ENCODE results near the gene UHRF2. TPM values are rescaled to one million over a fixed set of nuclear protein-coding genes. Genes with fewer than 3 reads are reported as not detected.
"Not testable (repeated sequence)": the region's sequence is repeated elsewhere in the genome, so short reads cannot be mapped to it uniquely, and the experiment has no call there.

The UHRF2 gene, protein sequence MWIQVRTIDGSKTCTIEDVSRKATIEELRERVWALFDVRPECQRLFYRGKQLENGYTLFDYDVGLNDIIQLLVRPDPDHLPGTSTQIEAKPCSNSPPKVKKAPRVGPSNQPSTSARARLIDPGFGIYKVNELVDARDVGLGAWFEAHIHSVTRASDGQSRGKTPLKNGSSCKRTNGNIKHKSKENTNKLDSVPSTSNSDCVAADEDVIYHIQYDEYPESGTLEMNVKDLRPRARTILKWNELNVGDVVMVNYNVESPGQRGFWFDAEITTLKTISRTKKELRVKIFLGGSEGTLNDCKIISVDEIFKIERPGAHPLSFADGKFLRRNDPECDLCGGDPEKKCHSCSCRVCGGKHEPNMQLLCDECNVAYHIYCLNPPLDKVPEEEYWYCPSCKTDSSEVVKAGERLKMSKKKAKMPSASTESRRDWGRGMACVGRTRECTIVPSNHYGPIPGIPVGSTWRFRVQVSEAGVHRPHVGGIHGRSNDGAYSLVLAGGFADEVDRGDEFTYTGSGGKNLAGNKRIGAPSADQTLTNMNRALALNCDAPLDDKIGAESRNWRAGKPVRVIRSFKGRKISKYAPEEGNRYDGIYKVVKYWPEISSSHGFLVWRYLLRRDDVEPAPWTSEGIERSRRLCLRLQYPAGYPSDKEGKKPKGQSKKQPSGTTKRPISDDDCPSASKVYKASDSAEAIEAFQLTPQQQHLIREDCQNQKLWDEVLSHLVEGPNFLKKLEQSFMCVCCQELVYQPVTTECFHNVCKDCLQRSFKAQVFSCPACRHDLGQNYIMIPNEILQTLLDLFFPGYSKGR
- 100 to 1,000 TPM in 1 of 6 donors, 10 to 100 TPM in 5; 30.4 to 110 (median 36.1) TPM for total RNA-seq

DNA sequence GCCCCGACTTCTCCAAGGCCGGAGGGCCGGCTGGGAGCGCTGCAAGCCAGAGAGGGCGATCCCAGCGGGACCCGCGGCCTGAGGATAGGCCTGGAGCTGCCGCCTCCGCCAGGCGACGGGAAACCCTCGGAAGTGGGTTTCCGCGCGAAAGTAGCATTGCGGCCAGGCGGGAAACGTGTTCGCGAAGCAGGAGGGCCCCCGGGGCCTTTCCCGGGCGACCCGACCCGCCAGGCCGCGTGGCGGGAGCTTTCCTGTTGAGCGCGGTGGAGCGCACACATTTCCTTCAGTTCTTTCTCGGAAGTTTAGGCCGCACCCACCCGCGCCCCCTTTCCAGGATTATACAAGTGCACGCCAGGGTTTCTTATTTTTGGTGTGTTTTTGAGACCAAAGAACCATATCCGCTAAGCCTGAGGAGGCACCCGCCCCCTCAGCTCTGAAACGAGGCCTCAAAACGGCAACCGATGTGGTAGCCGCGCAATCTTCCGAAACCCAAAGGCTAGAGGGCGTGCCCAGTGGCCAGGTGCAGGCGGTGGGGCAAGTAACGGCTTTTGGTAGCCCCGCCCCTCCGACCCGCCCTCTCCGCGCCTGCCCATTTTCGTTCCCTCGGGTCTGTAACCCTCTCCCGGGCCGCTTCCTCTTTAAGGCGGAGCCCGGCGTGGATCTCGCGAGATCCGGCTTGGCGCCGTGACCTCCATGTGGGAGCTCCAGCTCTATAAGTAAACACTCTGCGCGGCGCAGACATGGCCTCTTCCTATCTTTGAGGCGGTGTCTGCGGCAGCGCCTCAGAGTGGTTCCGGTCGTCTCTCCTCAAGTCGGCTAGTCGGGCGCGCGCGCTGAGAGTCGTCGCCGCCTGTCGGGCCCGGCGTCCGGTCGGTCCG is at the start of gene UHRF2:
UHRF2 (plus strand) TSS at position 713 of the 878 bp plus-strand sequence. CDS start 292 bp downstream, outside the sequence.
- Histone ChIP-seq H3K36me3 (peaks cover 0 to 3% (median 0%) of the 10 kb centered on the region in 4 donors), H3K9me3 (no peaks in the 10 kb centered on the region), H3K27ac (peak within 1 kb of the TSS; percentile 85 to 93 (median 90)), H3K4me3 (peak within 1 kb of the TSS; percentile 94 to 99 (median 98)), H3K4me1 (peaks cover 22 to 32% (median 27%) of the 10 kb centered on the region in 4 donors), H3K27me3 (no peaks in the 10 kb centered on the region)
- WGBS, 2 donors = 4 to 5% methylated on average over 56 to 82 of the region's 88 CpGs
- peak; percentile 98 for ATAC-seq (ENCODE audit: low FRiP score in 2 of 2)
- TF ChIP-seq EP300 (IDR thresholded peaks at IDR 0.05) (no peak), POLR2A (IDR thresholded peaks at IDR 0.05) (peak in 3 of 4 donors; percentile 68 to 90 (median 70)), POLR2AphosphoS5 (IDR thresholded peaks at IDR 0.05) (peak; percentile 71 to 93)
- TF ChIP-seq, protein P1, sequence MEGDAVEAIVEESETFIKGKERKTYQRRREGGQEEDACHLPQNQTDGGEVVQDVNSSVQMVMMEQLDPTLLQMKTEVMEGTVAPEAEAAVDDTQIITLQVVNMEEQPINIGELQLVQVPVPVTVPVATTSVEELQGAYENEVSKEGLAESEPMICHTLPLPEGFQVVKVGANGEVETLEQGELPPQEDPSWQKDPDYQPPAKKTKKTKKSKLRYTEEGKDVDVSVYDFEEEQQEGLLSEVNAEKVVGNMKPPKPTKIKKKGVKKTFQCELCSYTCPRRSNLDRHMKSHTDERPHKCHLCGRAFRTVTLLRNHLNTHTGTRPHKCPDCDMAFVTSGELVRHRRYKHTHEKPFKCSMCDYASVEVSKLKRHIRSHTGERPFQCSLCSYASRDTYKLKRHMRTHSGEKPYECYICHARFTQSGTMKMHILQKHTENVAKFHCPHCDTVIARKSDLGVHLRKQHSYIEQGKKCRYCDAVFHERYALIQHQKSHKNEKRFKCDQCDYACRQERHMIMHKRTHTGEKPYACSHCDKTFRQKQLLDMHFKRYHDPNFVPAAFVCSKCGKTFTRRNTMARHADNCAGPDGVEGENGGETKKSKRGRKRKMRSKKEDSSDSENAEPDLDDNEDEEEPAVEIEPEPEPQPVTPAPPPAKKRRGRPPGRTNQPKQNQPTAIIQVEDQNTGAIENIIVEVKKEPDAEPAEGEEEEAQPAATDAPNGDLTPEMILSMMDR (IDR thresholded peaks at IDR 0.05) = peak in 1 of 6 experiments; percentile 7
- peak; percentile 100 for DNase-seq

DNA sequence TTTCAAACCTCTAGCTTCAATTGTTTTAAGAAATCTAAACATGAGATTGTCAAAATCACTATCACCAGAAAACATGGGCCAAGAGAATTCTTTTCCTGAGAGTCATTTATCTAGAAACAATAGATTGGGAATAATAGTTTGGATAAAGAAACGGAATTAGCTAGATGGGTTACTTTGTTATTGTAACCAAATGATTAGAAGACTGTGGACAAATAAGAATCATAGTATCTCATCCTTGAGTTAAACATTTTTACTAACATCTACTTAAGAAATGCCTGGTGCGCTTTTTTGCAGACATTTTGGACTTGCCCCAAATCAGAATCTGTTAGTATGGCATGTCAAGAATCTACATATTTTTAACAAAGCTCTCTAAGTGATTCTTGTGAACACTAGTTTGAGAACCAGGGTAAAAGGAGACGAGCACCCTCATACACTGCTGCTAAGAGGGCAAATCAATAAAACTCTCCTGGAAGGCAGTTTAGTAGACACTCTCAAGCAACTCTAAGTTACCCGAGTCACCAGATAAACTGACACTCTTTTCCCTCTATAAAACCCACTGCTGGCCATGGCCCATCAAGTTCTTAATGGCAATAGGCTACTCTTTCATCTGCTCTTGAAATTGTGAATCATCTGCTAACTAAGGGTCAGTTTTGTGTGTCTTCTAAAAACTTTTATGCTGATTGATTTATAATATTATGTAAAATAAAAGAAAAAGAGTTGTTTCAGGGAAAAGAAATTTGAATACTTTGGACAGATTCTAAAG is 45.7 kb upstream of the UHRF2 start:
- no peaks in the 10 kb centered on the region for H3K27me3 ChIP-seq
- peaks cover 0 to 7% (median 0%) of the 10 kb centered on the region in 4 donors for H3K9me3 ChIP-seq
- no peak overlapping the region for H3K27ac ChIP-seq
- DNase-seq = no peak
- ATAC-seq (ENCODE audit: low FRiP score in 2 of 2) = no peak
- TF ChIP-seq EP300 (IDR thresholded peaks at IDR 0.05) (no peak), POLR2A (IDR thresholded peaks at IDR 0.05) (no peak), POLR2AphosphoS5 (IDR thresholded peaks at IDR 0.05) (no peak)
- TF ChIP-seq, protein P1 (IDR thresholded peaks at IDR 0.05) = no peak
- WGBS, 2 donors = 50 to 55% methylated on average over 4 of the region's 4 CpGs
- no peaks in the 10 kb centered on the region for H3K4me1 ChIP-seq
- H3K36me3 ChIP-seq = no peaks in the 10 kb centered on the region
- H3K4me3 ChIP-seq = no peak overlapping the region

DNA sequence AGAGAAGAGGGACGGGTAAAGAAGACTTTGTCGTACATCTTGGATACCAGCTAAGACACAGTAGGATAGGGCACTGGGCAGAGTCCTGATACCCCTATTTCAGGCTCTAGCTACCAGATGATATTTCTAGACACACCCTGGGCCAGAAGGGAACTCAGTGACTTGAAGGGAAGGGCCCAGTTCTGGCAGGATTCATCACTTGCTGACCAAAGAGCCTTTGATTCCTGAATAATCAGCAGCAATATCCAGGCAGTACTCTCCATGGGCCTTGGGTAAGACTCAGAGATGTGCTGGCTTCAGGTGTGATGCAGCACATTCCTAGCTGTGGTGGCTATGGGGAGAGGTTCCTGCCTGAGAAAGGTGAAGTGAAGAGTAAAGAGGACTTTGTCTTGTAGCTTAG is 44.2 kb upstream of the UHRF2 start:
- no peak for DNase-seq
- H3K9me3 ChIP-seq = peaks cover 0 to 7% (median 0%) of the 10 kb centered on the region in 4 donors
- 97 to 100% methylated on average over 2 of the region's 2 CpGs for WGBS, 2 donors
- H3K27ac ChIP-seq = no peak overlapping the region
- no peak overlapping the region for H3K4me3 ChIP-seq
- no peaks in the 10 kb centered on the region for H3K27me3 ChIP-seq
- no peaks in the 10 kb centered on the region for H3K36me3 ChIP-seq
- TF ChIP-seq POLR2AphosphoS5 (IDR thresholded peaks at IDR 0.05) = no peak
- TF ChIP-seq EP300 (IDR thresholded peaks at IDR 0.05) = no peak
- TF ChIP-seq, protein P1 (IDR thresholded peaks at IDR 0.05) = no peak
- no peak for TF ChIP-seq POLR2A (IDR thresholded peaks at IDR 0.05)
- ATAC-seq (ENCODE audit: low FRiP score in 2 of 2) = no peak
- no peaks in the 10 kb centered on the region for H3K4me1 ChIP-seq

DNA sequence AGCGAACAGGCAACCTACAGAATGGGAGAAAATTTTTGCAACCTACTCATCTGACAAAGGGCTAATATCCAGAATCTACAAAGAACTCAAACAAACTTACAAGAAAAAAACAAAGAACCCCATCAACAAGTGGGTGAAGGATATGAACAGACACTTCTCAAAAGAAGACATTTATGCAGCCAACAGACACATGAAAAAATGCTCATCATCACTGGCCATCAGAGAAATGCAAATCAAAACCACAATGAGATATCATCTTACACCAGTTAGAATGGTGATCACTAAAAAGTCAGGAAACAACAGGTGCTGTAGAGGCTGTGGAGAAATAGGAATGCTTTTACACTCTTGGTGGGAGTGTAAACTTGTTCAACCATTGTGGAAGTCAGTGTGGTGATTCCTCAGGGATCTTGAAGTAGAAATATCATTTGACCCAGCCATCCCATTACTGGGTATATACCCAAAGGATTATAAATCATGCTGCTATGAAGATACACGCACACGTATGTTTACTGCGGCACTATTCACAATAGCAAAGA is 31.5 kb upstream of the UHRF2 start:
- H3K27ac ChIP-seq; H3K36me3 ChIP-seq; H3K4me1 ChIP-seq; DNase-seq; H3K4me3 ChIP-seq; H3K27me3 ChIP-seq; ATAC-seq (ENCODE audit: low FRiP score in 2 of 2); H3K9me3 ChIP-seq: not testable (repeated sequence)
- WGBS, 2 donors = 90 to 94% methylated on average over 4 of the region's 4 CpGs

Measured in upper lobe of left lung (tissue), 6 donors.